GM19043 (cell line): Measurements from ENCODE around the gene AIF1L.
"Not testable (repeated sequence)": the region's sequence is repeated elsewhere in the genome, so short reads cannot be mapped to it uniquely, and the experiment has no call there.

Experiments used
- ATAC-seq: cut with Tn5 transposase; IDR thresholded peaks from one replicate; pipeline ENCODE4 v1.9.1; 2021; ENCODE audit warnings: low read depth; ENCODE audit not compliant: unreplicated experiment

AIF1L gene

DNA sequence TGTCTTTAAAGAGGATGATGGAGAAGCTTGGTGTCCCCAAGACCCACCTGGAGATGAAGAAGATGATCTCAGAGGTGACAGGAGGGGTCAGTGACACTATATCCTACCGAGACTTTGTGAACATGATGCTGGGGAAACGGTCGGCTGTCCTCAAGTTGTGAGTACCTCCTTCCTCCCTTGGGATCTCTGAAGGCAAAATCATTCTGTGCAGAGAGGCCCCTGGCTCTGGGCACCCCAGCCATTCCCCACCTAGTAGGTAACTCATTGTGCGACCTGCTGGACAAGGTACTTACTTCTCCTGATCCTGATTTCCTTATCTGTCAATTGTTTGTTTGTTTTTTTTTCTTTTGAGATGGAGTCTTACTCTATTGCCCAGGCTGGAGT is 21.4 kb downstream of the AIF1L start:
- no peak for ATAC-seq

DNA sequence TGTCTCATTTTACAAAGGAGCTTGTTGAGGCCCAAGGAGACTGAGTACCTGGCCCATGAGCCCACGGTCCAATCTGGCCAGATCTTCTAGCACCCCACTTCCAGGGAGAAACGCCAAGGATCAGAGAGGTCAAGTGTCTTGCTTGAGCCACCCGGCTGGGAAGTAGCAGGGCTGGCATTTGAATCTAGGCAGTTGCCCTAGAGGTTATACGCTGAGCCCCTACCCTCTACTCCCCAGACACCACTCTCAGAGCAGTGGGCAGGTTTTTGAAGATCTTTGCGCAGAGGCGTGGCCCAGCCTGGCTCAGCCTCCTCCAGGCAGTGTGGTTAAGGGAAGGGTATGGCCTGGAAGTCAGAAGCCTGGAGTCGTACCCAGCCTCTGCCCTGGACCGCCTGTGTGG is 23.3 kb downstream of the AIF1L start:
- no peak for ATAC-seq

DNA sequence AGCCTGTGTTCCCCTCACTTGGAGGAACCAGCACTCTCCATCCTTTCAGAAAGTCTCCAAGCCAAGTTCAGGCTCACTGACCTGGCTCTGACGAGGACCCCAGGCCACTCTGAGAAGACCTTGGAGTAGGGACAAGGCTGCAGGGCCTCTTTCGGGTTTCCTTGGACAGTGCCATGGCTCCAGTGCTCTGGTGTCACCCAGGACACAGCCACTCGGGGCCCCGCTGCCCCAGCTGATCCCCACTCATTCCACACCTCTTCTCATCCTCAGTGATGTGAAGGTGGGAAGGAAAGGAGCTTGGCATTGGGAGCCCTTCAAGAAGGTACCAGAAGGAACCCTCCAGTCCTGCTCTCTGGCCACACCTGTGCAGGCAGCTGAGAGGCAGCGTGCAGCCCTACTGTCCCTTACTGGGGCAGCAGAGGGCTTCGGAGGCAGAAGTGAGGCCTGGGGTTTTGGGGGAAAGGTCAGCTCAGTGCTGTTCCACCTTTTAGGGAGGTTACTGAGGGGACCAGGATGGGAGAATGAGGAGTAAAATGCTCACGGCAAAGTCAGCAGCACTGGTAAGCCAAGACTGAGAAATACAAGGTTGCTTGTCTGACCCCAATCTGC is 24.4 kb downstream of the AIF1L start:
- ATAC-seq: no peak

DNA sequence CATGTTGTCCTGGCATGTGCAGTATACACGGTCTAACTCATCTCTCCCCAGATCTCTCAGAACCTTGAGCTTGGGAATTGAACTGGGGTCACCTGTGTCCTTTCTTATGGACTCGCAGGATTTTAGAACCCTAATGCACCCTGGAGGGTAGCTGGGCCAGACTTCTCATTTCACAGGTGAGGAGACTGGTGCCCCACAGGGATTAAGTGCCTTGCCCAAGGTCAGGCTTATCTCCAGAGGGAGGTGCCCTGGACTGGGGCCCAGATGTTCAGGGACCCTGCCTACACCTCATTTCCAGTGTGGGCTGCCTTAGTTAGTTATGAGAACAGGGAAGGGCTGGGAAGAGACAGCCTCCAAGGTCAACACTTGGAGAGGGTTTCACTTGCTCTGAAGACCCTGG is 25.0 kb downstream of the AIF1L start:
- no peak for ATAC-seq

DNA sequence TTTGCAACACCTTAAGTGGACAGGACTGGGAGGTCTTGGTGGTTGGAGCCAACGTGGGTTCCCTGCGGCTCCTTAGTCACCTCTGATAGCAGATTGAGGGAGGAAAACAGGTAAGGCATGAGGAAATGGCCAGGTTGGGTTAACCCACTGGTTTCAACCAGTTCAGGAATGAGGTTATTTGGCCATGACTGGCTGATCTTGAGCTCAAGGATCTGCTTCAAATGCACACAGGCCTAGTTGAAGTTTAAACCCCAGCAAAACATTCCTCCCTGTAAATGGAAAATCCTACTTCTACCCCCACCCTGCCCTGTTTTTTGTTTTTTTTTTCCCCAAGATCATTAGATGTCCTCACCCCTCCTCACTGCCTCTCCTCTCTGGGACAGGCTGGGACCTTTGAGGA is 25.8 kb downstream of the AIF1L start:
- no peak for ATAC-seq

DNA sequence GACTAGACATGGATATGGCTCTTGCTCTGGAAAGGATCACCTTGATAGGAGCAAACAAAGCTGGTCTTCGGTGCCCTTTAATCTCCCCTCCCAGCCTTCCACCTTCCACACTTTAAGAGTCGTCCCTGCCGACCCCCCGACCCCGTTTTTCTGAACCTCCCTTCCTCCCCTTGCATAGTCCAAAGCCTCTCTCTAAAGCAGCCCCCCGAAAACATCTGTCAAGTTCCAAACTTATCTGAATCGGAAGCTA is 28.6 kb downstream of the AIF1L start:
- ATAC-seq: no peak

DNA sequence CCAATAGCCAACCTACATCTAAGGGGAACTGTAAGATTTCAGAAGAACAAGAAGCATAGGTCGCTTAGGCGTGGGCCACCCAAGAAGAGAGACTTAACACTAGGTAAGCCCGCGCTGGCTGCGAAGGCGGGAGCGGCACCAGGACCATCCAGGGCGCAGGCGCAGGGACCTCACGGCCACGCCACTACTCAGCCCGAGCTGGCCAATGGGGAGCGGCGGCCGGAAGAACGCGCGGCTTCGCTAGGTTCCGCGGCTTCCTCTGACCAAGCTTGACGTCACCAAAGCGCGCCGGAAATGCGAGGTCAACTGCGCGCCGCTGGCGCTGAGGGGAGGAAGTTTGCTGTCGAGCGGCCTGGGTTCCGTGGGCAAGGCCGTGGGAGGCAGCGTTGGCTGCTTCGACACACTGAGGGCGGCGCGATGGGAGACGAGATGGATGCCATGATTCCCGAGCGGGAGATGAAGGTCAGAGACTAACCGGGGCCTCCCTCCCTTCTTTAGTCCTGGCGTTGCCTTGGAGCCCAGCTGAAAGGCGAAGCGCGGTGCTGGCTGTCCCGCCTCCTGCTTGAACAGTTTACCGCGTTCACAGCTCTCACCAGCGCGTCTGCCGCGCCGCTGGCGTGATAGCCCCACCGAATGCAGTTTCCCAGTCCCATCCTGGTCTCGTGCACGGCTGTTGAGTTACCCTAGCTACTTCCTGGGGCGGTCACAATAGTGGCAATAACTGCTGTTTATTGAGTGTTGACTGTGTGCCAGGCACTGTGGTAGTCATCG is 29.1 kb downstream of the AIF1L start, which contains the start of gene NUP214:
NUP214 (plus strand) TSS at position 299 of the 771 bp plus-strand sequence; CDS start at position 418, 119 bp downstream.
- peak; percentile 96 for ATAC-seq

DNA sequence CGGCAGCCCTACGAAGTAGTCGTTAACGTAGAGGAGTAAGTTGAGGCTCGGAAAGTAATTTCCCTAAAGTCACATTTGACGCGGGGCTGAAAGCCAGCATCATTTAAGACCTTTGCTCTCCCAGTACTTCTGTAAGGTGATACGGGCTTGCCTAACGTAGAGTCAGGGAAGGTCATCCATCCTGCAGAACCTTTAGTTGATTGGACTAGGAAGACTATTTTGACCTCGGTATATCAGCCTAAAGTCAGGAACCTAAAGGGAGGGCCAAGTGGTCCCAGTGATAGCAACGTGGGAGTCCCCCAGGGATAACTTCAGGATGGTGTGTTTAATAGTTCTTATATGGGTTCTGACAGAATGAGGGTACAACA is 29.7 kb downstream of the AIF1L start:
- no peak for ATAC-seq

DNA sequence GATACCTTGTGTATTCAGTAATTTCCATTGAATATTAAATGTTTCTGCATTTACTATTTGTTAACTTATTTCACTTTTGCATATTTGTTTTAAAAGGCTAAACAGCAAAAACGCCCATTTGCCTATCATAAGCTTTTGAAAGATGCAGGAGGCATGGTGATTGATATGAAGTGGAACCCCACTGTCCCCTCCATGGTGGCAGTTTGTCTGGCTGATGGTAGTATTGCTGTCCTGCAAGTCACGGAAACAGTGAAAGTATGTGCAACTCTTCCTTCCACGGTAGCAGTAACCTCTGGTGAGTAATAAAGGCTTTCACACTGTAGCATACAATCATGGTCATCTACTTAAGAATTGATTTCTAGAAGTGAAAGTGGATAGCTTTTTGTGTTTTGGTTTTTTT is 32.9 kb downstream of the AIF1L start:
- no peak for ATAC-seq

DNA sequence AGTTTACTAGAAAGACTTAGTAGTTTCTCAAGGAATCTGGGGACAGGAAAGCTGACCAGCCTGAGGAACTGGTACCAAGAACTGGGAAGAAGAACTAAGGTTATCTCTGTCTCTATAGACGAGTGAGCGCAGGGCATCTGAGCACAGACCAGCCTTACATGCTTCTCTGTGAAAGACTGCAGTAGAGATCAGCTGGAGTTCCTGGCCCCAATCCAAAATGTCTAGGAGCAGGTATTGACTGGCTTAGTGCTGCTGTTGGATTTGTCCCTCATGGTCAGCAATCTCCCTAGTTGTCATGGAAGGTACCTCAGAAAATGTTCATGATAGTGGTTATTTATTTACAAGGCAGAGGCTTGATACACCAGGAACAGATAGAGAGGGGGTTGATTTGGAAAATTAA is 42.3 kb downstream of the AIF1L start:
- no peak for ATAC-seq

DNA sequence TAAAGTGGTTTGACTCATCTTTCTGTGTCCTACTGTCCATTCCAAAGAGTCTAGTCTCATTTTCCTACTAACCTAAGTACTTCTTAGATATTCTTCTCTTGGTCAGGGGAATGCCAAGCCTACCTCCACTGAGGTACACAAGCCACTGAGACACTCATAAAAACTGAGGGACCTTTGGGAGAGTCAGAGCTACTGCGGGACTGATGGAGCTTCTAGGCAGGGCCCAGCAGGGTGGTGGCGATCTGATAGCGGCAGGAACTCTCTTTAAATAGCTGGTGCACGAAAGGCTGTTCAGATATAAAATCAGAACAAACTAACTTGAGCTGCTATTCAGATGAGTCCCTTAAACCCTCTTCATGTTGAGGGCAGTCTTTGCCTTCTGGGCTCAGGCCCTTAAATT is 43.8 kb downstream of the AIF1L start:
- no peak for ATAC-seq

DNA sequence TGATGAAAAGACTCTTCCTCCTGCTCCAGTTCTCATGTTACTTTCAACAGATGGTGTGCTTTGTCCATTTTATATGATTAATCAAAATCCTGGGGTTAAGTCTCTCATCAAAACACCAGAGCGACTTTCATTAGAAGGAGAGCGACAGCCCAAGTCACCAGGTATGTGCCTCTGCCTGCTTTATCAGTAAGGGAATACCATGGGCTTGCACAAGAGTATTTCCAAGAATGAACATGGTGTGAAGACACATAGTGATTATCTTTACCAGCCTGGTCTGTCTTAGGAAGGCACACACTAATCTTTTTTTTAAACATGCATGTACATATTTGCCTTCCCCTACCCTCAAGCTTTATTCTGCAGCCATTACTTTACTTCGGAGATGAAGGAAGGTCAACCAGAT is 44.2 kb downstream of the AIF1L start:
- no peak for ATAC-seq

DNA sequence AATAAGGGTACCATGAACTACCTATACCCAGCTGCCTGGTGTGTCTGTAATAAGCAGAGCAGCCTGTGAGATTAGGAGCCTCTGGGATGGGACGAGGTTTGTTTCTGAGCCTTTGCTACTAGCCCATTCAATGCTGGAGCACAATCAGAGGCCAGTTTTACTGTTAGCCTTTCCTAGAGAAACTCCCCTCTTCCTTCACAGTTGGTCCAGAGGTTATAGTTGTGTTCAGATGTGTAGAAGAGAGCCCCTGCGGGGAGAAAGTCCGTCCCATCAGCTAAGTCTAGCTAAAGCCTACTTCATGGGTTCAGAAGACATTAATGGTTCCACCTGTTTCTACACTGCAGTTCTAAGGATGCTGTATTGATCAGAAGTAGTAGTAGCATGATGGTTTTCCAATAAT is 45.8 kb downstream of the AIF1L start:
- no peak for ATAC-seq

DNA sequence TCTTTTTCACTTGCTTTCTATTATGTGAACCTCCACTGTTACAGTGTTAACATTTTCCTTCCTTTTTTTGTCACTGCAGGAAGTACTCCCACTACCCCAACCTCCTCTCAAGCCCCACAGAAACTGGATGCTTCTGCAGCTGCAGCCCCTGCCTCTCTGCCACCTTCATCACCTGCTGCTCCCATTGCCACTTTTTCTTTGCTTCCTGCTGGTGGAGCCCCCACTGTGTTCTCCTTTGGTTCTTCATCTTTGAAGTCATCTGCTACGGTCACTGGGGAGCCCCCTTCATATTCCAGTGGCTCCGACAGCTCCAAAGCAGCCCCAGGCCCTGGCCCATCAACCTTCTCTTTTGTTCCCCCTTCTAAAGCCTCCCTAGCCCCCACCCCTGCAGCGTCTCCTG is 47.9 kb downstream of the AIF1L start:
- no peak for ATAC-seq

DNA sequence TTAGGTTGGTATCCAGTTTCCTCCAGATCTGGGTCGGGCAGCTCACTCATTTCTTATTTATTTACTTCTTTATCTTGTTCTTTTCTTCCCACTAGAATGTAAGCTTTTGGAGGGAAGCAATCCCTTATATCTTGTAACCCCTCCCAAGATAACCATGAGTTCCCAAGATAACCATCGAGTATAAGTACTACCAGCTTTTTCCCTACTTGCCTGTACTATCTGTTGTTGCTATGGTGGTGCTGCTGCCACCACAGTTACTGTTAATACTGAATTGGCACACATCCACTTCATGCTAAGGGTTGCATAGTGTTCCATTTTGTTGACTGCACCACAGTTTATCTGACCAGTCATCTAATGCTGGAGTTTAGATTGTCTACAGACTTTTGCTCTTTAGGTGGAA is 48.9 kb downstream of the AIF1L start:
- ATAC-seq: no peak

DNA sequence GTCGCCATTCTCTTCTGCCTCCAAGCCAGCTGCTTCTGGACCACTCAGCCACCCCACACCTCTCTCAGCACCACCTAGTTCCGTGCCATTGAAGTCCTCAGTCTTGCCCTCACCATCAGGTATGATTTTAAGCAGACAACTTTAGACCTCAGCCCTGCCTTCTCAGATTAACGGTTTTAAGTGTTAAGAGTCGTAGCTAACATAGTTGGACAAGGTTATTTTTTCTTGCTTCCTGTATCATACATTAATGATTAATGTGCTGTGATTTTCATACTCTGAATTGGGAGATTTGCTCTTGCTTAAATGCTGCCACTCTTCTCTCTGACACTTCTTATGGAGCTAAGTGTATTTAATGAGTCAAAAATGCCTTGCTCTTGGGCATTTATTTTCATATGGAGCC is 49.9 kb downstream of the AIF1L start:
- ATAC-seq: no peak

DNA sequence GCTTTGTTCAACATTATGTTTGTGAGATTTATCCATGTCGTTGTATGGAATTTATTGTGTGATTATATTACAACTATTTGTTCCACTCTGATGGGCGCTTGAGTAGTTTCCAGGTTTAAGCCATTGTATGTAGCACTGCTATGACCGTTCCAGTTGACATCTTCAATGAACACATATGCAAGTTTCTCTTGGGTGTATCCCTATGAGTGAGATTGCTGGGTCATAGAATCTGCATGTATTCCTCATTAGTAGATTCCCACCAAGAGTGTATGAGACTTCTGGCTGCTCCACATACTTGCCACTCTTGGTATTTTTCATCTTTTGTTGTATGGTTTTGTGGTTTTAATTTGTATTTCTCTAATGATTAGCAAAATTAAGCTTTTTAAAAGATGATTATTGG is 51.9 kb downstream of the AIF1L start:
- no peak for ATAC-seq

DNA sequence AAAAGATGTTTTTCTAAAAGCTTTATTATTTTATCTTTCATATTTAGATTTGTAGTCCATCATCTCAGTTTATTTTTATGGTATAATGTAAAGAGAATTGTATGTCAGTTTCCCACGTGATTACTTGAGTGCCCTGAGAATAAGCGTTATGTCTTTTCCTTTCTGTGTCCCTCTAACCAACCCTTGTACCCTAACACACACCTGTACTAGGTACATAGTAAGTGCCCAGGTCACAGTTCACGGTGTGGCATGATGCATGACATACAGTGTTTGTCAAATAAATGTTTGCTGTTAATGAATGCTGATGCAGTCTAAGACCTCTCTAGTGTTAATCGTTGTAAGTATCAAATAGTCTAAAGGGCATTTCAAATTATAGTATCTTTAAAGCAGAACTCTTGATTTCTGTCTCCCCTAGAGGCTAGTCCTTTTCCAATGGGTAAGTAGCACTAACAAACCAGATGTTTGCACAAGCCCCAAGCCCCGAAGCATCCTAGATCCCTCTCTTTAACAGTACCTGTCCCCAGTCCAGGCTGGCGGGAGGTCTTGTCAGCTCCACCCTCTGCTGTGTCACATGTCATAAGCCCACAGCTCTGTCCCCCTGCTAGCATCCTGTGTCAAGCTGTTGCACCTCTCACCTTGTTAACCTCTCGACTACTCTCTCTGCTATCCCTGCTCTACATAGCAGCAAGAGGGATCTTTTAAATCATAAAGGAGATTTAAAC is 52.8 kb downstream of the AIF1L start:
- no peak for ATAC-seq

DNA sequence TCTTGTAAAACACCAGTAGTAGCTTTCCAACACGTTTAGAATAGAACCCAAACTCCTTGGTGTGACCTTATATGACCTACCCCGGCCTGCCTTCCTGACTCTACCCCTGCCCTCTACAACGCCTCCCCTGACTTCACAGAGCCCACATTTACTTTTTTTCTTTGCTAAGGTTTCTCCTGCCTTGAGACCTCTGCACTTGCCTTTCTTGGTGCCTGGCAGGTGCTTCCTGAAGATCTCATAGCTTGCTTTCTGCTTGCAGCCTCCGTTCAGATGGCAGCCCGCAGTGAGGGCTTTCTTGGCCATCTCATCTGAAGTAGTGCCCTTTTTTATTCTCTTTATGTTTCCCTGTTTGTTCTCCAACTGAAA is 53.3 kb downstream of the AIF1L start:
- ATAC-seq: no peak

DNA sequence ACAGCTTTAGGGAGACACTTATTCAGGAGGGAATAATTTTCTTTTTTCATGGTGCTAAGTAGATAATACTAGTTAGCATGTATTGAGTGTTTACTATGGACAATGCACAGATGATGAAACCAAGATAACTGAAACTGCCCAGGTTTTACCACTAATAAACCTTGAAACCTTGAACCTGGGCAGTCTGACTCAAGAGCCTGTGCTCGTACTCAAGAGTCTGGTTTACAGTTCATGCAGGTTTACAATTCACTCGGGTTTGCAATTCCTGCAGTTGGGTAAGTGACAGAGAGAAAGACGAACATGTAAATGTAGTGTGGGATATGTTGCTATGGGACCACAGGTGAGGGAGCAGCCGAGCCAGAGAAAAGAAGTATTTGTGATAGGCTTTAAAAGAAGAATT is 57.3 kb downstream of the AIF1L start:
- no peak for ATAC-seq

DNA sequence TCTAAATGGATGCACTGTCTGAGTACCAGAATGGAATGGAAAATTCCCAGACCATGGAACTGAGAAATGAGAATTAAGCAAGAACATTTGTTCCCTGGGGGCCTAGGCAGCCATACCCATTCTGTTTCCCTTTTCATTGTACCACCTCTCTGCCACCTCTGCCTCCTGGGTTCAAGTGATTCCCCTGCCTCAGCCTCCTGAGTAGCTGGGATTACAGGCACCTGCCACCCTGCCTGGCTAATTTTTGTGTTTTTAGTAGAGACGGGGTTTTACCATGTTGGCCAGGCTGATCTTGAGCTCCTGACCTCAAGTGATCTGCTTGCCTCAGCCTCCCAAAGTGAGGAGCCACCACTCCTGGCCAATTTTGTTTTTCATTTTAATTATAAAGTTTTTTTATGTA is 62.3 kb downstream of the AIF1L start:
- not testable (repeated sequence) for ATAC-seq

DNA sequence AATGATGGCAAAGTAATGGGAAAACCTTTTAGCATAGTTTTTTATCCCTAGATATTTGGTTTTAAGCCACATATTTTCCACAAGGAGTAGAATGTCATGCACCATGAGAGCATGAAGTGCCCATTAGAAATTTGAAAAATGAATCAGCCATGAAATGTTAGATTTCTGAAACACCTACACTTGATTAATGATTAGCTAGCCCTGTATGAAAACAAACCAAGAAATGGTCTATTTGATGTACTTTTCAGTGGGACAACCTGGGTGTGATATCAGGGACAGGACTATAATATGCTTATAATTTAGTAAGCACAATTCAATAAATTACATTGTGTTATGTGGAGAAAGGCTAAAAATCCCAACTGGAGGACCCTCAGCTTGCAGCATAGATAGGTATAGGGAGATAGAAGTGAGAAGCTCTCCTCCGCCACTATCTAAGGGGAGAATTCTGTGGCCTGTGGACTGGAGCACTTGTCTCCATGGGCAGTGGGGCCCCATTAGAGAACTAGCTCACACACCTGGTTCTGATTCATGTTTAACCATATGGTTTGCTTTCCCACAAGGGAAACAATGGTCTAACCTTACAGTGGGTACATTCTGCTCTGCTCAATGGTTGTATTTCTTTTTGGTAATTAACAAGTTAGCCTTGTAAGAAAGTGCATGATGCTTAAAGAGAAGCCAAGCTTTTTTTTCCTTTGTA is 64.2 kb downstream of the AIF1L start:
- ATAC-seq: no peak
